Activated CD4-positive, alpha-beta T cell treated with anti-CD3 and anti-CD28 coated beads, Interleukin-2, amount 50 U/mL, for 48 hours (primary cell): ENCODE results near the gene ZNF662.

Experiments used
- DNase-seq, 2 experiments: peaks; one replicate each; pipeline ENCODE4 v3.0.0-alpha.2; 2020

The ZNF662 gene

DNA sequence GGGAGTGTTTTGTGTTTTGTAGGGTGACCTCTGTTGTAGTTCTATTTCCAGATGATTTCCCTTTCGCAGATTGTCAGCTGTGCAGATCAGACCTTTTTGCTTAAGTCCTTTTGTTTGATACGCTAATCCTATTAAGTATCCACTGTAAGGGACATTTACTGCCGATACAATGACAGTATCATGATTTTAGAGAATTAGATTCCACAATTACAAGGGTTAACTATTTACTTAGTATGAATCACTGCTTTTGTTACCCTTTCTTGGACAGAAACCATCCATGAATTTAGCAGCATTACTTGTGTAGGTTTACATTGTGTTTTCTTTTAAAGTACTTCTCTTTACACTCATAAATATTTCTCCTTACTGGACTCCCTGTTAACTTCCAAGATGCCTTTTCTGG is 31.4 kb downstream of the ZNF662 start:
- no peak for DNase-seq

DNA sequence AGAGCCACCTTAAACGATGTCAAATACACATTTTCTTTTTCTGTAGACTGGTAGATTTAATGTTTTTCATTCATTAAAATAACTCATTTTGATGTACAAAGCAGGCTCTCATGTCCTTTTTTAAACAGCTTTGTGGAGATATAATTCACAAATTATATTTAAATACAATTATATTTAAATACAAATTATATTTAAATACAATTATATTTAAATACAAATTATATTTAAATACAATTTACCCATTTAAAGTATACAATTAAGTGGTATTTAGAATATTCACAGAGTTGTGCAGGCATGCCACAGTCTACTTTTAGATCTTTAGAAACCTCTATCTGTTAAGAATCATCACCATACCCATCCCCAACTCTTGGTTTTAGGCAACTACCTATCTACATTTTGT is 36.8 kb downstream of the ZNF662 start:
- no peak for DNase-seq

DNA sequence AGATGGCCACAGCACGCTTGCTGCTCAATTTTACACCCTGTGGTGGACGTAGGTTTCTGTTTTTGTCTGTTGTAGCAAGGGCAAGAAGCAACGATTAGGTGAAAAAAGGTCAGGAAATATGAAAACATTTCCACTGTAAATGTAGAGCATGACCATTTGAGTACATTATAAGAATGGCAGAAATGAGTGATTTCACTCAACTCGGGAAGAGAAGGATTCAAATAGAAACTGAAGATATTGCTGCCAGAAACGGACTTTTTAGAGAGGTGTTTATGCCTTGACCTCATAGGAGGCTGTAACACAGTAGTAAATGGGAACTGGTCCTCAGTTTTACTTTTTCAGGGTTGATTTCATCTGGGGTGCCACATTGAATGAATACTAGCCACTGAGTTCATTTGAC is 40.1 kb downstream of the ZNF662 start:
- no peak for DNase-seq

DNA sequence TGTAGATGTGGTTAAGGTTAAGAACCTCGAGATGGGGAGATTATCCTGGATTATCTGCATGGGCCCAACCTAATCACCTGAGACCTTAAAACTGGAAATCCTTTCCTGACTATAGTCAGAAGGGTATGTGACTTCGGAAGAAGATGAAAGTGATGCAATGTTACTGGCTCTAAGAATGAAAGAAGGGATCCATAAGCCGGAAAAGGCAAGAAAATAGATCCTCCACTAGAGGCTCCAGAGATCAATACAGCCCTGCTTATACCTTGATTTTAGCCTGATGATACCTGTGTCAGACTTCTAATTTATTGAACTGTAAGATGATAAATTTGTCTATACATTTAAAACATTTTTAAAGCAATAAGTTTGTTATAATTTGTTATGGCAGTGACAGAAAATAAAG is 51.6 kb downstream of the ZNF662 start:
- DNase-seq, result no peak

DNA sequence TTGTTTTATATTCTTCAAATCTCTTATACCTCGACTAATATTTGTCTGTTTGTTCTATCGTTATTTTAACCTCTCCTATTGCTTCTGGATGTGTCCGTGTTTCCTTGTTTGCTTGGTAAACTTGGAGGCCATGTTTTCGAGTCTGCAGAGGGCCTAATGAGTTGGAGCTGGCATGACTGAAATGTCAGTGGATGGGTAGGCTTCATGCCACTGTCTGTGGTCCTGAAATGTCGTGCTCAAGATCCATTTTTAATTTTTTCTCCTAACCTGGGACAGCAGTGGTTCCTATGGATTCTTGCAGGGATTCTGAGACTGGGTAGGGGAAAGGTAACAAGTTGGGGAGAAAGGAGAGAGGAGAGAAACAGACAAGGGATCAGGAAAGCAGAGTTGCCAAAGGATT is 54.3 kb downstream of the ZNF662 start:
- DNase-seq, result no peak

DNA sequence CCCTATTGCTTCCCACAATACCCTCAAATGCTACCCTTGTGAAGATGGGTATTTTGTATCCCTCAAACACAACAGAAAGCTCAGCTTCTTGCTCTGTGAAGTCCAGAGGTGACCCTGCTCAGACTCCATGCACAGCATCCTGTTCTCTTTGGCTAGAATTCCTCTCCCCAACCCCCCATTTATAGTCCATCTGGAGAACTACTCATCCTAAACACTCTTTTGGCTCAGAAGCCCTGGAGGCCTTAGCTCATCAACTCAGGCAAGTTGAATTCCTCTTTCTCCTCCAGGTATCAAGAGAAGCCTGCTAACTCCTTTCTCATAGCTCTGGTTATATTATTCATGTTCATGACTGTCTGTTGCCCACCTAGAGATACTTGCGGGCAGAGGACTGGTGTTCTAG is 54.8 kb downstream of the ZNF662 start:
- no peak for DNase-seq

DNA sequence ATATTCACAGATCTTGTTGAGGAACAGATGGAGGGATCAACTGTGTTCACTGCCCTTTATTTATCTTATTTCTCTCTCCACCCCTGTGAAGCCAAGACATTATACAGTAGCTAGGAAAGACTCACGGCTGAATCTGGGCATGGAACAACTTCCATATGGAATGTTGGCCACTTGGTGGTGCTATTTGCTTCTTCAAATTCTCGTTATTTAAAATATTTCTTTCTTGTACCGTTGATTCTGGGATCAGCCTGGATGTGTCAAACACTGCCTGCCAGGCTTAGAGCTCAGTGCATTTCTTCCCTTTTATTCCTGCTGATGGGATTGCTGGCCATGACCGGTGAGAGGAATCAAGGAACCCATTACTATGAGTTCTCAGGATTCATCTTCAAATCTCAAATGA is 55.7 kb downstream of the ZNF662 start:
- peak in 1 of 2 experiments; percentile 26 for DNase-seq

DNA sequence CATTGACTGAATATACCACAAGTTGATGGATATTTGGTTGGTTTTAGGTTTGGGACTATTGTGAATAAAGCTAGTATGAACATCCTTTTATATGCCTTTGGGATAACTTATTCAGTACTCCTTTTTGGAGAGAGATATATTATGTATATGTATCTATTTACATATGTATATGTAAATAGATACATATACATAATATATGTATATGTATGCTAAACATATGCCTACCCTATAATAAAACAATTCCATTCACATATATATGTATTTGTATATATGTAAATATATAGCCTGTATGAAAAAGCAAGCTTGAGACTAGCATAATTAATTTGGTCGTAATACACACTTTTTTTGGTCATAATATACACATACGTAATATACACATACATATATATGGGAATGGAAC is 57.3 kb downstream of the ZNF662 start:
- DNase-seq, result no peak

DNA sequence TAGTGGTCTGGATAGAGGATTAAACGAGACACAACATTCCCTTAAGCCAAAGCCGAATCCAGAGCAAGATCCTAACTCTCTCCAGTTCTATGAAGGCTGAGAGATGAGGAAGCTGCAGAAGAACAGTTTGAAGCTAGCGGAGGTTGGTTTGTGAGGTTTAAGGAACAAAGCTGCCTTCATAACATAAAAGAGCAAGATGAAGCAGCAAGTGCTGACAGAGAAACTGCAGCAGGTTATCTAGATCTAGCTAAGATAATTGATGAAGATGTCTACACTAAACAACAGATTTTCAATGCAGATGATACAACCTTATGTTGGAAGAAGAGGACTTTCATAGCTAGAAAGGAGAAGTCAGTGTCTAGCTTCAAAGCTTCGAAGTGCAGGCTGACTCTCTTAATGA is 58.3 kb downstream of the ZNF662 start:
- DNase-seq, result no peak
